ENCODE results near the gene PRR12.

DNA sequence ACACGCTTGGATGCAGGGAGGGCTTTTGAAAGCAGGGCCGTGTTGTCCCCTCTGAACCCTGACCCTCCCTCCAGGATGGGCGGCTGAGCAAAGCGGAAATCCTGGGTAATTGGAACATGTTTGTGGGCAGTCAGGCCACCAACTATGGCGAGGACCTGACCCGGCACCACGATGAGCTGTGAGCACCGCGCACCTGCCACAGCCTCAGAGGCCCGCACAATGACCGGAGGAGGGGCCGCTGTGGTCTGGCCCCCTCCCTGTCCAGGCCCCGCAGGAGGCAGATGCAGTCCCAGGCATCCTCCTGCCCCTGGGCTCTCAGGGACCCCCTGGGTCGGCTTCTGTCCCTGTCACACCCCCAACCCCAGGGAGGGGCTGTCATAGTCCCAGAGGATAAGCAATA is 48.0 kb upstream of the PRR12 start:
- no peak for TF ChIP-seq POLR2A (IDR thresholded peaks at IDR 0.05)
- no peak for TF ChIP-seq POLR2AphosphoS5 (IDR thresholded peaks at IDR 0.05; ENCODE audit: insufficient read depth in 1 of 2, low read depth in 1 of 2)
- no peak for TF ChIP-seq CTCF (IDR thresholded peaks at IDR 0.05)

All from vagina (tissue), 2 donors.